ENCODE data around the gene NR5A1.

The NR5A1 gene

GRCh38 chr9:124439086-124439485, 68.1 kb downstream of the NR5A1 start:
- no peak for DNase-seq

GRCh38 chr9:124438091-124438490, 69.1 kb downstream of the NR5A1 start:
- DNase-seq: no peak

- no peak for DNase-seq
Observed at GRCh38 chr9:124437086-124437485, 70.1 kb downstream of the NR5A1 start.

GRCh38 chr9:124436320-124436719, 70.9 kb downstream of the NR5A1 start:
- DNase-seq: no peak
